ELR (cell line): ENCODE results near the gene RBM44.
A peak's percentile ranks its signal among the peaks of the same experiment; 100 is the strongest.

ENCODE experiments used
- DNase-seq: peaks from one replicate; pipeline ENCODE4 v3.0.0-alpha.2; 2015; ENCODE audit warnings: low read depth

RBM44 gene

GRCh38 chr2:237886685-237887481 is 88.3 kb downstream of the RBM44 start:
- DNase-seq = no peak

- DNase-seq = peak; percentile 68
These were observed 89.8 kb downstream of the RBM44 start for GRCh38 chr2:237888389-237888788.

- no peak for DNase-seq
These were observed 90.4 kb downstream of the RBM44 start for GRCh38 chr2:237889016-237889415.

DNA sequence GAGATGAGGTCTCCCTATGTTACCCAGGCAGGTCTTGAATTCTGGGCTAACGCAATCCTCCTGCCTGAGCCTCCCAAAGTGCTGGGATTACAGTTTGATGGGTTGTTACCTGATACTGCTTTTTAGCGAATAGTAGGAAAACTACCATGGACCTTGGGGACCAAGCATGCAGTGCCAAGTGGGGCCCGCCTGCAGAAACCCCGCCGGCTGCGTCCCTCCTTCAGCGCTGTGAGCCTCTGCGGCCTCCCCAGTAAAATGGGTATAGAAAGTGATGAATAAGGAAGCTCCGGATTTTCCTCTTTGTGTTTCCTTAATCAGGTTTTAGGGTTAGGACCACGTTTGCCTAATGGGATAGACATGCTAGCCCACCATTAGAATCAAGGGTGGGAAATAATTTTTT is 91.2 kb downstream of the RBM44 start:
- no peak for DNase-seq
